ENCODE data around the gene SLC9A8. TPM values are rescaled to one million over a fixed set of nuclear protein-coding genes. Genes with fewer than 3 reads are reported as not detected.
"Not testable (repeated sequence)": the region's sequence is repeated elsewhere in the genome, so short reads cannot be mapped to it uniquely, and the experiment has no call there.

Gene SLC9A8
- total RNA-seq, 1 experiment from 2014 or later: 6.5 TPM

- CTCF ChIA-PET: interaction anchor here (1.2 to 3.1 kb wide), 4 partner anchors 13 to 250 kb away, joined by 3 to 9 read pairs (median 4); no protein-coding TSS in a partner anchor
- no peaks in the 10 kb centered on the region for H3K9me3 Mint-ChIP-seq
- H3K27ac Mint-ChIP-seq: no peak overlapping the region
- no peak overlapping the region for H3K4me3 Mint-ChIP-seq
- no peak for ATAC-seq
- POLR2A ChIA-PET: interaction anchor here (1.6 kb wide), 1 partner anchor 9 kb away, joined by 3 read pairs; no protein-coding TSS in a partner anchor
- no peaks in the 10 kb centered on the region for H3K27me3 Mint-ChIP-seq (ENCODE audit: low read depth)
- TF ChIP-seq EMX1 (CRISPR knock-in tag; IDR thresholded peaks at IDR 0.05) (no peak), ATF2 (CRISPR knock-in tag; IDR thresholded peaks at IDR 0.05; ENCODE audit: borderline replicate concordance, low read depth) (no peak)
- peaks cover 3% of the 10 kb centered on the region; the same call in 1 of the 2 replicates for H3K36me3 Mint-ChIP-seq
- DNase-seq (ENCODE audit: low spot score): no peak
- peaks cover 13% of the 10 kb centered on the region for H3K4me1 Mint-ChIP-seq
These were observed 46.4 kb downstream of the SLC9A8 start for GRCh38 chr20:49859011-49859410.

- CTCF ChIA-PET: interaction anchor here (1.2 to 3.1 kb wide), 4 partner anchors 14 to 251 kb away, joined by 3 to 9 read pairs (median 4); no protein-coding TSS in a partner anchor
These were observed 47.2 kb downstream of the SLC9A8 start for GRCh38 chr20:49859807-49860206.

GRCh38 chr20:49861232-49861631 lies 48.6 kb downstream of the SLC9A8 start:
- ATAC-seq; DNase-seq (ENCODE audit: low spot score); H3K36me3 Mint-ChIP-seq; H3K9me3 Mint-ChIP-seq; H3K4me3 Mint-ChIP-seq; POLR2A ChIA-PET; H3K27me3 Mint-ChIP-seq (ENCODE audit: low read depth): not testable (repeated sequence)
- H3K4me1 Mint-ChIP-seq: peaks cover 11% of the 10 kb centered on the region
- peak overlapping the region; percentile 9; the same call in 1 of the 2 replicates for H3K27ac Mint-ChIP-seq
- CTCF ChIA-PET: interaction anchor here (1.0 to 3.1 kb wide), 4 partner anchors 15 to 253 kb away, joined by 3 to 9 read pairs (median 5); no protein-coding TSS in a partner anchor

More at GRCh38 chr20:49859807-49860206, 47.2 kb downstream of the SLC9A8 start:
- POLR2A ChIA-PET: interaction anchor here (1.6 kb wide), 1 partner anchor 9 kb away, joined by 3 read pairs; no protein-coding TSS in a partner anchor
- peaks cover 3% of the 10 kb centered on the region; the same call in 1 of the 2 replicates for H3K36me3 Mint-ChIP-seq
- DNase-seq (ENCODE audit: low spot score) (no peak), ATAC-seq (no peak)
- H3K27me3 Mint-ChIP-seq (ENCODE audit: low read depth): no peaks in the 10 kb centered on the region
- TF ChIP-seq TEAD4 (CRISPR knock-in tag; IDR thresholded peaks at IDR 0.05) (no peak), ZNF423 (CRISPR knock-in tag; IDR thresholded peaks at IDR 0.05) (no peak), ZNF416 (CRISPR knock-in tag; IDR thresholded peaks at IDR 0.05) (no peak), ZNF532 (CRISPR knock-in tag; IDR thresholded peaks at IDR 0.05; ENCODE audit: borderline replicate concordance) (no peak), FOXP1 (CRISPR knock-in tag; IDR thresholded peaks at IDR 0.05; ENCODE audit: borderline replicate concordance) (no peak)
- TF ChIP-seq, protein P1, sequence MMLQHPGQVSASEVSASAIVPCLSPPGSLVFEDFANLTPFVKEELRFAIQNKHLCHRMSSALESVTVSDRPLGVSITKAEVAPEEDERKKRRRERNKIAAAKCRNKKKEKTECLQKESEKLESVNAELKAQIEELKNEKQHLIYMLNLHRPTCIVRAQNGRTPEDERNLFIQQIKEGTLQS (CRISPR knock-in tag; conservative IDR thresholded peaks at IDR 0.05): no peak
- TF ChIP-seq, protein P2, sequence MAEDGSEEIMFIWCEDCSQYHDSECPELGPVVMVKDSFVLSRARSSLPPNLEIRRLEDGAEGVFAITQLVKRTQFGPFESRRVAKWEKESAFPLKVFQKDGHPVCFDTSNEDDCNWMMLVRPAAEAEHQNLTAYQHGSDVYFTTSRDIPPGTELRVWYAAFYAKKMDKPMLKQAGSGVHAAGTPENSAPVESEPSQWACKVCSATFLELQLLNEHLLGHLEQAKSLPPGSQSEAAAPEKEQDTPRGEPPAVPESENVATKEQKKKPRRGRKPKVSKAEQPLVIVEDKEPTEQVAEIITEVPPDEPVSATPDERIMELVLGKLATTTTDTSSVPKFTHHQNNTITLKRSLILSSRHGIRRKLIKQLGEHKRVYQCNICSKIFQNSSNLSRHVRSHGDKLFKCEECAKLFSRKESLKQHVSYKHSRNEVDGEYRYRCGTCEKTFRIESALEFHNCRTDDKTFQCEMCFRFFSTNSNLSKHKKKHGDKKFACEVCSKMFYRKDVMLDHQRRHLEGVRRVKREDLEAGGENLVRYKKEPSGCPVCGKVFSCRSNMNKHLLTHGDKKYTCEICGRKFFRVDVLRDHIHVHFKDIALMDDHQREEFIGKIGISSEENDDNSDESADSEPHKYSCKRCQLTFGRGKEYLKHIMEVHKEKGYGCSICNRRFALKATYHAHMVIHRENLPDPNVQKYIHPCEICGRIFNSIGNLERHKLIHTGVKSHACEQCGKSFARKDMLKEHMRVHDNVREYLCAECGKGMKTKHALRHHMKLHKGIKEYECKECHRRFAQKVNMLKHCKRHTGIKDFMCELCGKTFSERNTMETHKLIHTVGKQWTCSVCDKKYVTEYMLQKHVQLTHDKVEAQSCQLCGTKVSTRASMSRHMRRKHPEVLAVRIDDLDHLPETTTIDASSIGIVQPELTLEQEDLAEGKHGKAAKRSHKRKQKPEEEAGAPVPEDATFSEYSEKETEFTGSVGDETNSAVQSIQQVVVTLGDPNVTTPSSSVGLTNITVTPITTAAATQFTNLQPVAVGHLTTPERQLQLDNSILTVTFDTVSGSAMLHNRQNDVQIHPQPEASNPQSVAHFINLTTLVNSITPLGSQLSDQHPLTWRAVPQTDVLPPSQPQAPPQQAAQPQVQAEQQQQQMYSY (CRISPR knock-in tag; IDR thresholded peaks at IDR 0.05): no peak
- H3K4me1 Mint-ChIP-seq: peaks cover 11% of the 10 kb centered on the region
- no peak overlapping the region for H3K27ac Mint-ChIP-seq
- H3K4me3 Mint-ChIP-seq: no peak overlapping the region
- no peaks in the 10 kb centered on the region for H3K9me3 Mint-ChIP-seq
